GM03348 (cell line): ENCODE data around the gene SH2D3A.

Experiments used
- DNase-seq: peaks from one replicate; pipeline ENCODE4 v3.0.0; 2012; ENCODE audit warnings: low spot score

The SH2D3A gene

GRCh38 chr19:6705931-6706632, 61.2 kb downstream of the SH2D3A start:
- no peak for DNase-seq
